Measurements from ENCODE around the gene ST8SIA1.

DNA sequence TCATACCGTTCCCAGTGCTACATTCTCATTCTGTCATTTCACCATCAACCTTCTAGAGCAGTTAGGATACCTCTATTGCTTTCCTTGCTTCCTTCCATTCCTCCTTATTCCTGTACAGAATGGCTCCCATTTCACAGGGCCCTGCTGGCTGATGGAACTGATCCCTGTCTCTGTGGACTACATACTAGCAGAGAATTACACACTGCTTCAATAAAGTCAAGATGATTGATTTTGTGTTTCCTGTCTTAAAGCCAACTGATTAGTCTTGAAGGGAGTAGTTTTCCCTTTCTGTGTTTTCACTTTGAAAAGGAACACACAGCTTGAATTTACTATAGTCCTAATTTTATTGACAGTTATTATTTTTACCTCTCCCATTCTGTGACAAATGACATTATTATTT lies 130.1 kb downstream of the ST8SIA1 start:
- TF ChIP-seq TAF1 (IDR thresholded peaks at IDR 0.05; ENCODE audit: low read depth, low read length) (no peak), POLR2A (IDR thresholded peaks at IDR 0.05; ENCODE audit: low read depth, low read length) (no peak), POLR2AphosphoS5 (IDR thresholded peaks at IDR 0.05; ENCODE audit: low read depth, low read length) (no peak), SPI1 (IDR thresholded peaks at IDR 0.05; ENCODE audit: low read depth, low read length) (no peak)

All from GM12891 (cell line).